ENCODE data around the gene EEF1AKMT1.
"Not testable (repeated sequence)": the region's sequence is repeated elsewhere in the genome, so short reads cannot be mapped to it uniquely, and the experiment has no call there.

The EEF1AKMT1 gene

GRCh38 chr13:20684546-20684945 is 89.2 kb downstream of the EEF1AKMT1 start:
- TF ChIP-seq ZFX (IDR thresholded peaks at IDR 0.05) (no peak), CTCF (conservative IDR thresholded peaks at IDR 0.05) (no peak)
- no peak overlapping the region for H3K27ac ChIP-seq

GRCh38 chr13:20684041-20684440 is 89.7 kb downstream of the EEF1AKMT1 start:
- no peak overlapping the region for H3K27ac ChIP-seq
- TF ChIP-seq CTCF (conservative IDR thresholded peaks at IDR 0.05) (no peak), ZFX (IDR thresholded peaks at IDR 0.05) (no peak)

GRCh38 chr13:20682061-20682460 is 91.7 kb downstream of the EEF1AKMT1 start:
- no peak for TF ChIP-seq ZFX (IDR thresholded peaks at IDR 0.05)
- TF ChIP-seq CTCF (conservative IDR thresholded peaks at IDR 0.05) = no peak
- no peak overlapping the region for H3K27ac ChIP-seq

- H3K27ac ChIP-seq = not testable (repeated sequence)
Measured at GRCh38 chr13:20681481-20681880, 92.3 kb downstream of the EEF1AKMT1 start.

- TF ChIP-seq CTCF (conservative IDR thresholded peaks at IDR 0.05) = no peak
- no peak for TF ChIP-seq ZFX (IDR thresholded peaks at IDR 0.05)
- H3K27ac ChIP-seq = no peak overlapping the region
Measured at GRCh38 chr13:20680416-20681080, 93.2 kb downstream of the EEF1AKMT1 start.

- TF ChIP-seq ZFX (IDR thresholded peaks at IDR 0.05) (no peak), CTCF (conservative IDR thresholded peaks at IDR 0.05) (no peak)
- H3K27ac ChIP-seq = no peak overlapping the region
Measured at GRCh38 chr13:20679879-20680278, 93.9 kb downstream of the EEF1AKMT1 start.
